A673 (cell line): ENCODE results near the gene STXBP2. TPM values are rescaled to one million over a fixed set of nuclear protein-coding genes. Genes with fewer than 3 reads are reported as not detected.

Experiments
- Bru-seq: library from RNA; stranded (reverse); fragments of 400-500 nt; gene quantifications from one replicate; lab custom pipeline; 2021; lab: Mats Ljungman, UMichigan
- BruChase-seq, 2 experiments: library from RNA; stranded (reverse); fragments of 400-500 nt; gene quantifications; one replicate each; lab custom pipeline; 2021; lab: Mats Ljungman, UMichigan
- BruUV-seq: library from RNA; stranded (reverse); fragments of 400-500 nt; replicated peaks from 2 replicates; lab custom pipeline; 2021; lab: Mats Ljungman, UMichigan
- CTCF ChIA-PET: fragments of 300-600 bp; sonication (Branson Sonifier 250); formaldehyde crosslinking; loops from one replicate; lab custom pipeline; 2022; ENCODE audit warnings: antibody characterized with exemption; lab: Charles Lee
- POLR2A ChIA-PET: fragments of 300-600 bp; sonication (Branson Sonifier 250); formaldehyde crosslinking; loops from one replicate; lab custom pipeline; 2022; ENCODE audit warnings: antibody characterized with exemption; ENCODE audit not compliant: low non-redundant PET; lab: Charles Lee
- DNase-seq: peaks from one replicate; pipeline ENCODE4 v3.0.0-alpha.2; 2015; ENCODE audit warnings: low spot score
- H3K27ac ChIP-seq: fragments of 200-600 bp; sonication (generic); 2 replicates; pipeline ENCODE4 v1.5.1; 2016; ENCODE audit warnings: mixed run types, low read depth, mild to moderate bottlenecking, mixed read lengths, antibody characterized with exemption, low read length; ENCODE audit not compliant: poor library complexity, severe bottlenecking
- H3K27me3 ChIP-seq: fragments of 200-600 bp; sonication (generic); replicated peaks from 2 replicates; pipeline ENCODE4 v1.6.1; 2017; ENCODE audit warnings: mixed run types, low read depth, mild to moderate bottlenecking, mixed read lengths, antibody characterized with exemption, low read length; ENCODE audit not compliant: insufficient read depth, poor library complexity
- H3K36me3 ChIP-seq: fragments of 200-600 bp; sonication (generic); 2 replicates; pipeline ENCODE4 v1.6.1; 2016; ENCODE audit warnings: mixed run types, mild to moderate bottlenecking, mixed read lengths, antibody characterized with exemption, low read length; ENCODE audit not compliant: insufficient read depth, poor library complexity, severe bottlenecking
- H3K4me1 ChIP-seq: fragments of 200-600 bp; sonication (generic); 2 replicates; pipeline ENCODE4 v1.6.1; 2017; ENCODE audit warnings: mixed run types, mild to moderate bottlenecking, mixed read lengths, antibody characterized with exemption, low read length; ENCODE audit not compliant: insufficient read depth, poor library complexity, severe bottlenecking
- H3K4me3 ChIP-seq: fragments of 200-600 bp; sonication (generic); 2 replicates; pipeline ENCODE4 v1.5.1; 2016; ENCODE audit warnings: low read depth, mixed run types, mild to moderate bottlenecking, mixed read lengths, low read length; ENCODE audit not compliant: poor library complexity, severe bottlenecking
- H3K9me3 ChIP-seq: fragments of 200-600 bp; sonication (generic); 2 replicates; pipeline ENCODE4 v1.6.1; 2016; ENCODE audit warnings: mixed run types, low read depth, mild to moderate bottlenecking, mixed read lengths, antibody characterized with exemption, low read length; ENCODE audit not compliant: poor library complexity, severe bottlenecking
- CTCF ChIP-seq: fragments of 300-800, 200-600 bp; sonication (generic); conservative IDR thresholded peaks from 2 replicates; pipeline ENCODE4 v1.5.1; 2017; ENCODE audit warnings: low read depth, mild to moderate bottlenecking, antibody characterized with exemption, low read length, moderate library complexity, mixed read lengths
- EZH2 ChIP-seq: fragments of 200-600 bp; sonication (generic); IDR thresholded peaks from 2 replicates; pipeline ENCODE4 v1.6.1; 2017; ENCODE audit warnings: borderline replicate concordance, low read depth, mild to moderate bottlenecking, mixed read lengths, antibody characterized with exemption, low read length; ENCODE audit not compliant: poor library complexity, severe bottlenecking
- intact Hi-C: fragments of 100-400 bp; cut with micrococcal nuclease; formaldehyde crosslinking; loops from one replicate; pipeline ENCODE4 v1.10.0; 2022; ENCODE audit not compliant: unreplicated experiment
- long read RNA-seq: library from polyadenylated mRNA; stranded (forward); transcript quantifications from one replicate; pipeline ENCODE4 v2.0.0, GENCODE V29; 2022
- total RNA-seq: library from RNA; stranded (reverse); gene quantifications from 2 replicates; pipeline ENCODE4 v1.2.3, GENCODE V29; 2021

STXBP2 gene
- 49.8 and 60.0 TPM in 2 replicates for total RNA-seq
- percentile 42 among the genes with signal in this experiment for Bru-seq, nascent RNA
- percentile 49 among the genes with signal in this experiment for BruChase-seq, experiment 1, labeled RNA remaining after a 2-hour chase
- BruChase-seq, experiment 2, labeled RNA remaining after a 6-hour chase, result percentile 56 among the genes with signal in this experiment
- long read RNA-seq, transcript STXBP2-201 (19 exons, 1,876 nt), result major isoform, 59 of 80 reads
- long read RNA-seq, partial matches to known transcripts, result 7 of 80 reads
- long read RNA-seq, other reads (novel, unspliced or antisense), result 13 of 80 reads

GRCh38 chr19:7636691-7637373 lies at the start of gene STXBP2:
Gene STXBP2 (plus strand): TSS chr19:7637110. CDS start chr19:7637150, 40 bp downstream.
- ChIA-PET CTCF (no interaction called here), POLR2A (no interaction called here)
- peak within 1 kb of the TSS; percentile 79 for H3K4me3 ChIP-seq
- peak within 1 kb of the TSS; percentile 67 for H3K27ac ChIP-seq
- H3K36me3 ChIP-seq, result no peaks in the 10 kb centered on the region
- peak; percentile 75 for DNase-seq
- no peaks in the 10 kb centered on the region for H3K9me3 ChIP-seq
- TF ChIP-seq CTCF, result no peak
- no peak for TF ChIP-seq EZH2
- intact Hi-C loops, result no loop called here
- no TSS peak for BruUV-seq
- peaks cover 9% of the 10 kb centered on the region for H3K4me1 ChIP-seq
- no peaks in the 10 kb centered on the region for H3K27me3 ChIP-seq

- Histone ChIP-seq H3K9me3 (no peaks in the 10 kb centered on the region), H3K36me3 (no peaks in the 10 kb centered on the region), H3K4me3 (no peak overlapping the region), H3K27me3 (peaks cover 15% of the 10 kb centered on the region), H3K27ac (no peak overlapping the region), H3K4me1 (no peaks in the 10 kb centered on the region)
- BruUV-seq, result no TSS peak
- POLR2A ChIA-PET, result interaction anchor here (0.6 kb wide), 1 partner anchor 51 kb away, joined by 17 read pairs; no protein-coding TSS in a partner anchor
- no peak for TF ChIP-seq EZH2
- no peak for TF ChIP-seq CTCF
- no peak for DNase-seq
- CTCF ChIA-PET, result no interaction called here
- intact Hi-C loops, result no loop called here
Observed at GRCh38 chr19:7589822-7590221, 47.1 kb upstream of the STXBP2 start.

- Histone ChIP-seq H3K4me1 (peaks cover 2% of the 10 kb centered on the region), H3K9me3 (no peaks in the 10 kb centered on the region), H3K36me3 (no peaks in the 10 kb centered on the region), H3K4me3 (no peak overlapping the region), H3K27ac (no peak overlapping the region), H3K27me3 (peaks cover 13% of the 10 kb centered on the region)
- TF ChIP-seq EZH2 (no peak), CTCF (no peak)
- DNase-seq, result no peak
- ChIA-PET POLR2A (no interaction called here), CTCF (no interaction called here)
- intact Hi-C loops, result no loop called here
- BruUV-seq, result no TSS peak
Observed at GRCh38 chr19:7590256-7590655, 46.7 kb upstream of the STXBP2 start.
